Neural cell (in vitro differentiated cells): ENCODE results near the gene FBXO11. TPM values are rescaled to one million over a fixed set of nuclear protein-coding genes. Genes with fewer than 3 reads are reported as not detected.

Source experiments
- H2AFZ ChIP-seq: fragments of 200-600, 300-800 bp; sonication (generic), shearing (Covaris generic); 2 replicates; pipeline ENCODE4 v1.6.0; 2014; ENCODE audit warnings: low read depth, mild to moderate bottlenecking, antibody characterized with exemption, low read length, moderate library complexity
- H3F3A ChIP-seq: fragments of 200-600 bp; shearing (Covaris generic); 2 replicates; pipeline ENCODE4 v1.6.1; 2016; ENCODE audit warnings: mild to moderate bottlenecking, moderate library complexity, mixed read lengths, antibody characterized with exemption, low read length; ENCODE audit not compliant: insufficient read depth, poor library complexity, severe bottlenecking
- H3K27ac ChIP-seq: fragments of 200-600, 300-800 bp; sonication (generic), shearing (Covaris generic); 2 replicates; pipeline ENCODE4 v1.5.1; 2014; ENCODE audit warnings: mild to moderate bottlenecking, low read length, moderate library complexity
- H3K27me3 ChIP-seq: fragments of 300-800, 200-600 bp; sonication (generic), shearing (Covaris generic); 2 replicates; pipeline ENCODE4 v1.6.0; 2014; ENCODE audit warnings: mild to moderate bottlenecking, low read depth, low read length, moderate library complexity; ENCODE audit not compliant: insufficient read depth
- H3K36me3 ChIP-seq: fragments of 300-800, 200-600 bp; sonication (generic), shearing (Covaris generic); 2 replicates; pipeline ENCODE4 v1.5.1; 2014; ENCODE audit warnings: mild to moderate bottlenecking, antibody characterized with exemption, low read length, moderate library complexity; ENCODE audit not compliant: insufficient read depth
- H3K4me2 ChIP-seq: fragments of 300-800, 200-600 bp; sonication (generic), shearing (Covaris generic); 2 replicates; pipeline ENCODE4 v1.6.0; 2014; ENCODE audit warnings: mild to moderate bottlenecking, low read length
- H3K4me3 ChIP-seq: fragments of 300-800, 200-600 bp; sonication (generic), shearing (Covaris generic); 2 replicates; pipeline ENCODE4 v1.5.1; 2014; ENCODE audit warnings: mild to moderate bottlenecking, low read length, moderate library complexity
- H3K79me2 ChIP-seq: fragments of 200-600 bp; shearing (Covaris generic); replicated peaks from 2 replicates; pipeline ENCODE4 v1.6.0; 2014; ENCODE audit warnings: mild to moderate bottlenecking, low read length, moderate library complexity; ENCODE audit not compliant: insufficient read depth
- H3K9ac ChIP-seq: fragments of 300-800, 200-600 bp; sonication (generic), shearing (Covaris generic); 2 replicates; pipeline ENCODE4 v1.6.1; 2016; ENCODE audit warnings: mild to moderate bottlenecking, low read length, mixed read lengths
- H3K9me2 ChIP-seq: fragments of 200-600 bp; shearing (Covaris generic); 2 replicates; pipeline ENCODE4 v1.6.1; 2016; ENCODE audit warnings: mild to moderate bottlenecking, low read length, mixed read lengths; ENCODE audit not compliant: insufficient read depth
- H3K9me3 ChIP-seq: fragments of 200-600, 300-800 bp; sonication (generic), shearing (Covaris generic); 2 replicates; pipeline ENCODE4 v1.6.1; 2016; ENCODE audit warnings: mild to moderate bottlenecking, mixed run types, low read length, moderate library complexity, mixed read lengths
- H4K20me1 ChIP-seq: fragments of 200-600 bp; shearing (Covaris generic); 2 replicates; pipeline ENCODE4 v1.6.1; 2016; ENCODE audit warnings: mild to moderate bottlenecking, mixed run types; ENCODE audit not compliant: insufficient read depth
- EP300 ChIP-seq: fragments of 450-650 bp; conservative IDR thresholded peaks from 2 replicates; pipeline ENCODE4 v1.6.1; 2014; ENCODE audit warnings: antibody characterized with exemption, mild to moderate bottlenecking, moderate library complexity; ENCODE audit not compliant: poor library complexity, severe bottlenecking
- EZH2 ChIP-seq: fragments of 200-600, 300-800 bp; shearing (Covaris generic), sonication (generic); IDR thresholded peaks from 2 replicates; pipeline ENCODE4 v1.6.1; 2014; ENCODE audit warnings: antibody characterized with exemption, low read length, borderline replicate concordance, mild to moderate bottlenecking; ENCODE audit not compliant: insufficient read depth, poor library complexity, severe bottlenecking
- MXI1 ChIP-seq: fragments of 450-650 bp; conservative IDR thresholded peaks from 2 replicates; pipeline ENCODE4 v1.6.1; 2014; ENCODE audit warnings: antibody characterized with exemption, mild to moderate bottlenecking; ENCODE audit not compliant: poor library complexity, severe bottlenecking
- POLR2AphosphoS5 ChIP-seq: IDR thresholded peaks from 2 replicates; pipeline ENCODE4 v1.6.1; 2012
- RAD21 ChIP-seq: fragments of 450-650 bp; conservative IDR thresholded peaks from 2 replicates; pipeline ENCODE4 v1.6.1; 2014; ENCODE audit warnings: antibody characterized with exemption, mild to moderate bottlenecking, moderate library complexity
- SMC3 ChIP-seq: fragments of 450-650 bp; conservative IDR thresholded peaks from 2 replicates; pipeline ENCODE4 v1.6.1; 2014; ENCODE audit warnings: antibody characterized with exemption, mild to moderate bottlenecking, moderate library complexity; ENCODE audit not compliant: poor library complexity
- TAF1 ChIP-seq: IDR thresholded peaks from 2 replicates; pipeline ENCODE4 v1.6.1; 2012; ENCODE audit warnings: low read depth
- polyA plus RNA-seq: library from polyadenylated mRNA; depleted of rRNA; stranded (reverse); fragments of >200 nt; gene quantifications from 2 replicates; pipeline ENCODE4 v1.2.3, GENCODE V29; 2014
- TF ChIP-seq, protein P1 (sequence below): IDR thresholded peaks from 2 replicates; pipeline ENCODE4 v1.6.1; 2012; ENCODE audit warnings: borderline replicate concordance
- TF ChIP-seq, protein P2 (sequence below): fragments of 450-650 bp; IDR thresholded peaks from 2 replicates; pipeline ENCODE4 v1.5.1; 2014; ENCODE audit warnings: antibody characterized with exemption, mild to moderate bottlenecking, moderate library complexity; ENCODE audit not compliant: poor library complexity, severe bottlenecking

FBXO11 gene
- polyA plus RNA-seq, 1 donor from 2014 or later = 132 TPM

DNA sequence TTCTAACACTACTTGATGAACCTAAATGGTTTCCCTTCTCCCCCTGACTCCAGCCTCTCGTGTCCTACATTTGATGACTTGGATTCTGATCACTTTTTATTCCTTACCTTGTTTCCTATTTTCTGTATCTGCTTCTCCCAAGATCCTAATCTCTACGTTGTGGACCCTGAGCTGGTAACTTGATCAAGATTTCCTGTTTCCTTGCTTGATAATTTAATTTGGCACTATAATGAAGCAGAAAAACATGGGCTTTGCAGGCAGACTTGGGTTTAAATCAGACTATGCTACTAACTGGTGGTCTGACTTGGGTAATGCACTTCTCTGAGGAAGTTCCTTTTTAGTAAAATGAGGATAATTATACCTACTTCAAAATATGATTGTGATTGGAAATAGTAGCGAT, 11.7 kb upstream of the FBXO11 start:
- Histone ChIP-seq H3F3A (no peaks in the 10 kb centered on the region), H3K4me2 (no peak overlapping the region), H3K9me3 (no peaks in the 10 kb centered on the region), H3K27ac (no peak overlapping the region), H3K4me3 (no peak overlapping the region), H2AFZ (no peak overlapping the region), H3K9ac (no peak overlapping the region), H3K36me3 (no peaks in the 10 kb centered on the region), H3K79me2 (no peaks in the 10 kb centered on the region), H3K9me2 (no peaks in the 10 kb centered on the region), H4K20me1 (no peaks in the 10 kb centered on the region), H3K27me3 (no peaks in the 10 kb centered on the region)
- TF ChIP-seq TAF1 (no peak), RAD21 (no peak)
- TF ChIP-seq, protein P1, sequence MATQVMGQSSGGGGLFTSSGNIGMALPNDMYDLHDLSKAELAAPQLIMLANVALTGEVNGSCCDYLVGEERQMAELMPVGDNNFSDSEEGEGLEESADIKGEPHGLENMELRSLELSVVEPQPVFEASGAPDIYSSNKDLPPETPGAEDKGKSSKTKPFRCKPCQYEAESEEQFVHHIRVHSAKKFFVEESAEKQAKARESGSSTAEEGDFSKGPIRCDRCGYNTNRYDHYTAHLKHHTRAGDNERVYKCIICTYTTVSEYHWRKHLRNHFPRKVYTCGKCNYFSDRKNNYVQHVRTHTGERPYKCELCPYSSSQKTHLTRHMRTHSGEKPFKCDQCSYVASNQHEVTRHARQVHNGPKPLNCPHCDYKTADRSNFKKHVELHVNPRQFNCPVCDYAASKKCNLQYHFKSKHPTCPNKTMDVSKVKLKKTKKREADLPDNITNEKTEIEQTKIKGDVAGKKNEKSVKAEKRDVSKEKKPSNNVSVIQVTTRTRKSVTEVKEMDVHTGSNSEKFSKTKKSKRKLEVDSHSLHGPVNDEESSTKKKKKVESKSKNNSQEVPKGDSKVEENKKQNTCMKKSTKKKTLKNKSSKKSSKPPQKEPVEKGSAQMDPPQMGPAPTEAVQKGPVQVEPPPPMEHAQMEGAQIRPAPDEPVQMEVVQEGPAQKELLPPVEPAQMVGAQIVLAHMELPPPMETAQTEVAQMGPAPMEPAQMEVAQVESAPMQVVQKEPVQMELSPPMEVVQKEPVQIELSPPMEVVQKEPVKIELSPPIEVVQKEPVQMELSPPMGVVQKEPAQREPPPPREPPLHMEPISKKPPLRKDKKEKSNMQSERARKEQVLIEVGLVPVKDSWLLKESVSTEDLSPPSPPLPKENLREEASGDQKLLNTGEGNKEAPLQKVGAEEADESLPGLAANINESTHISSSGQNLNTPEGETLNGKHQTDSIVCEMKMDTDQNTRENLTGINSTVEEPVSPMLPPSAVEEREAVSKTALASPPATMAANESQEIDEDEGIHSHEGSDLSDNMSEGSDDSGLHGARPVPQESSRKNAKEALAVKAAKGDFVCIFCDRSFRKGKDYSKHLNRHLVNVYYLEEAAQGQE = no peak

DNA sequence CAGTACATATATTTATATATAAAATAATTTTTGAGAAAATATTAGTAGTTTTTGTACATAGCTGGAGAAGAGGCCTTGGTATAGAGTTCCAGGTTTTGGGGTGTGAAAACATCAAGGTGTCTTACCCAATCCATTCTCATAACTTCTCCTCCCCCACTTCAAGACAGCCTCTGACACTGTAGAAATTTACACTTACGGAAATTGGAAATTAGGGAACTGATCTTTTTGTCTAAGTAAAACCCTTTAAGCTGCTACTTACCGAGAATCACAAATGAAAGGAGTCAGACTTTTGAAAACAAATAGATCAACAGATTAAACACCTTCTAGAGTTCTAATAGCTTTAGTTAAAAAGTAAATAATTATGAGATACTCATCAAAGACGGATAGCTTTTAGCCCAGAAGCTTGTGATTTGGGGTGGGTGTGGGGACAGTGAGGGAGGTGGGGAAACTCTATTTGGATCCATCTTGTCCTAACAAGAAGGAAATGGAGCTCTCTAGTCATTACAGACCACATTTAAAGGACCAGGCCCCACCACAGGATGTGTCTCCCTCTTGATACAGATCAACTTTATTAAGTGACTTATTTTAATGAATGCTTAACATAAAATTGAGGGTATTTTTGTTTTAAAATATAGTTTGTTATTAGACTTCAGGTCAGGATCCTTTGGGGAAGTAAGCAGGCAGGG, 11.1 kb upstream of the FBXO11 start:
- H2AFZ ChIP-seq = no peak overlapping the region
- H3K36me3 ChIP-seq = no peaks in the 10 kb centered on the region
- no peaks in the 10 kb centered on the region for H3K9me3 ChIP-seq
- no peak overlapping the region for H3K9ac ChIP-seq
- no peak for TF ChIP-seq MXI1
- TF ChIP-seq TAF1 = no peak
- TF ChIP-seq EZH2 = no peak
- TF ChIP-seq RAD21 = no peak
- no peak for TF ChIP-seq POLR2AphosphoS5
- no peak for TF ChIP-seq SMC3
- no peak for TF ChIP-seq EP300
- TF ChIP-seq, protein P1 = no peak
- TF ChIP-seq, protein P2, sequence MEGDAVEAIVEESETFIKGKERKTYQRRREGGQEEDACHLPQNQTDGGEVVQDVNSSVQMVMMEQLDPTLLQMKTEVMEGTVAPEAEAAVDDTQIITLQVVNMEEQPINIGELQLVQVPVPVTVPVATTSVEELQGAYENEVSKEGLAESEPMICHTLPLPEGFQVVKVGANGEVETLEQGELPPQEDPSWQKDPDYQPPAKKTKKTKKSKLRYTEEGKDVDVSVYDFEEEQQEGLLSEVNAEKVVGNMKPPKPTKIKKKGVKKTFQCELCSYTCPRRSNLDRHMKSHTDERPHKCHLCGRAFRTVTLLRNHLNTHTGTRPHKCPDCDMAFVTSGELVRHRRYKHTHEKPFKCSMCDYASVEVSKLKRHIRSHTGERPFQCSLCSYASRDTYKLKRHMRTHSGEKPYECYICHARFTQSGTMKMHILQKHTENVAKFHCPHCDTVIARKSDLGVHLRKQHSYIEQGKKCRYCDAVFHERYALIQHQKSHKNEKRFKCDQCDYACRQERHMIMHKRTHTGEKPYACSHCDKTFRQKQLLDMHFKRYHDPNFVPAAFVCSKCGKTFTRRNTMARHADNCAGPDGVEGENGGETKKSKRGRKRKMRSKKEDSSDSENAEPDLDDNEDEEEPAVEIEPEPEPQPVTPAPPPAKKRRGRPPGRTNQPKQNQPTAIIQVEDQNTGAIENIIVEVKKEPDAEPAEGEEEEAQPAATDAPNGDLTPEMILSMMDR = no peak
- no peaks in the 10 kb centered on the region for H3K27me3 ChIP-seq
- H3K4me3 ChIP-seq = no peak overlapping the region
- H3K4me2 ChIP-seq = no peak overlapping the region
- no peaks in the 10 kb centered on the region for H4K20me1 ChIP-seq
- H3K79me2 ChIP-seq = no peaks in the 10 kb centered on the region
- no peak overlapping the region for H3K27ac ChIP-seq
- H3F3A ChIP-seq = no peaks in the 10 kb centered on the region
- H3K9me2 ChIP-seq = no peaks in the 10 kb centered on the region
